HCT116 (cell line): ENCODE measurements around the gene ETFDH. TPM values are rescaled to one million over a fixed set of nuclear protein-coding genes. Genes with fewer than 3 reads are reported as not detected.

Experiments used
- ATAC-seq: fragments of 200-7000 bp; cut with Tn5 transposase; 2 replicates; pipeline ENCODE4 v1.9.1; 2020; ENCODE audit warnings: mild to moderate bottlenecking, moderate library complexity
- Bru-seq: library from RNA; stranded (reverse); fragments of 400-500 nt; gene quantifications from one replicate; lab custom pipeline; 2021; lab: Mats Ljungman, UMichigan
- BruChase-seq, 2 experiments: library from RNA; stranded (reverse); fragments of 400-500 nt; gene quantifications; one replicate each; lab custom pipeline; 2021; lab: Mats Ljungman, UMichigan
- BruUV-seq: library from RNA; stranded (reverse); fragments of 400-500 nt; replicated peaks from 2 replicates; lab custom pipeline; 2021; lab: Mats Ljungman, UMichigan
- CTCF ChIA-PET: fragments of 300-600 bp; sonication (Branson Sonifier 250); formaldehyde crosslinking; loops from one replicate; lab custom pipeline; 2021; ENCODE audit warnings: antibody characterized with exemption; lab: Charles Lee
- POLR2A ChIA-PET: fragments of 300-600, 350-600 bp; sonication (Branson Sonifier 250); formaldehyde crosslinking; loops from one replicate; lab custom pipeline; 2021; ENCODE audit warnings: antibody characterized with exemption; lab: Charles Lee
- RAD21 ChIA-PET, 2 experiments: fragments of 300-600 bp; sonication (Branson Sonifier 250); formaldehyde crosslinking; loops; one replicate each; lab custom pipeline; 2023; ENCODE audit warnings: low total read pairs in 2 of 2; ENCODE audit not compliant: uncharacterized antibody in 2 of 2, unreplicated experiment in 2 of 2, low non-redundant PET in 1 of 2; lab: Charles Lee
- DNase-seq: peaks from one replicate; pipeline ENCODE4 v3.0.0-alpha.2; 2010; ENCODE audit warnings: low read depth, low spot score
- H2AFZ ChIP-seq: fragments of 200-600 bp; shearing (Covaris generic), sonication (generic); 2 replicates; pipeline ENCODE4 v1.6.1; 2017; ENCODE audit warnings: low read depth, mixed run types, mixed read lengths, antibody characterized with exemption, low read length; ENCODE audit not compliant: poor library complexity, severe bottlenecking
- H3K27ac ChIP-seq: 2 replicates; pipeline ENCODE4 v1.5.1; 2012; ENCODE audit warnings: low read depth, low read length
- H3K27me3 ChIP-seq: fragments of 200-600 bp; sonication (generic); 2 replicates; pipeline ENCODE4 v1.6.1; 2016; ENCODE audit warnings: mixed run types, low read length, mixed read lengths; ENCODE audit not compliant: insufficient read depth
- H3K36me3 ChIP-seq, 2 experiments: fragments of 200-500 bp in 1 of 2; fragments of 200-600 bp in 1 of 2; sonication (Bioruptor generic) in 1 of 2; sonication (generic) in 1 of 2; 2 replicates each; pipeline versions ENCODE4 v1.5.1 to v1.6.1; 2014 to 2016; ENCODE audit warnings: low read length in 2 of 2, inconsistent platforms in 1 of 2, mixed read lengths in 1 of 2, mixed run types in 1 of 2; ENCODE audit not compliant: insufficient read depth in 2 of 2, control insufficient read depth in 1 of 2
- H3K4me1 ChIP-seq, 2 experiments: fragments of 200-600 bp in 1 of 2; sonication (generic) in 1 of 2; 2 replicates each; pipeline versions ENCODE4 v1.5.1 to v1.6.1; 2012 to 2017; ENCODE audit warnings: low read length in 2 of 2, inconsistent platforms in 1 of 2, mild to moderate bottlenecking in 1 of 2, mixed read lengths in 1 of 2, mixed run types in 1 of 2, moderate library complexity in 1 of 2; ENCODE audit not compliant: insufficient read depth in 2 of 2, control insufficient read depth in 1 of 2
- H3K4me2 ChIP-seq: fragments of 200-600 bp; sonication (generic); 2 replicates; pipeline ENCODE4 v1.6.1; 2017; ENCODE audit warnings: mixed run types, low read length, mixed read lengths
- H3K4me3 ChIP-seq, 2 experiments: fragments of 200-600 bp in 1 of 2; sonication (generic) in 1 of 2; replicated peaks in 1 of 2; 2 replicates each; pipeline ENCODE4 v1.5.1; 2011 to 2016; ENCODE audit warnings: low read length in 2 of 2, control low read depth in 1 of 2, low read depth in 1 of 2, mild to moderate bottlenecking in 1 of 2, mixed read lengths in 1 of 2, mixed run types in 1 of 2
- H3K79me2 ChIP-seq: fragments of 200-600 bp; sonication (generic); 2 replicates; pipeline ENCODE4 v1.6.1; 2017; ENCODE audit warnings: mild to moderate bottlenecking, mixed run types, low read length, moderate library complexity, mixed read lengths; ENCODE audit not compliant: insufficient read depth
- H3K9ac ChIP-seq: fragments of 200-600 bp; sonication (generic); 2 replicates; pipeline ENCODE4 v1.6.1; 2016; ENCODE audit warnings: low read length, mixed read lengths
- H3K9me2 ChIP-seq: fragments of 200-600 bp; sonication (generic), shearing (Covaris generic); 2 replicates; pipeline ENCODE4 v1.6.1; 2017; ENCODE audit warnings: mixed run types, mild to moderate bottlenecking, moderate library complexity; ENCODE audit not compliant: insufficient read depth
- H3K9me3 ChIP-seq, 2 experiments: fragments of 200-500 bp in 1 of 2; fragments of 200-600 bp in 1 of 2; sonication (Bioruptor generic) in 1 of 2; sonication (generic) in 1 of 2; 2 replicates each; pipeline ENCODE4 v1.6.1; 2014 to 2017; ENCODE audit warnings: low read length in 2 of 2, mixed read lengths in 2 of 2, inconsistent platforms in 1 of 2, low read depth in 1 of 2, mild to moderate bottlenecking in 1 of 2, mixed run types in 1 of 2, moderate library complexity in 1 of 2; ENCODE audit not compliant: control insufficient read depth in 1 of 2, insufficient read depth in 1 of 2
- H4K20me1 ChIP-seq: fragments of 200-600 bp; sonication (generic), shearing (Covaris generic); 2 replicates; pipeline ENCODE4 v1.6.1; 2017; ENCODE audit warnings: mixed run types, mild to moderate bottlenecking, moderate library complexity; ENCODE audit not compliant: insufficient read depth
- ATF3 ChIP-seq: IDR thresholded peaks from 2 replicates; pipeline ENCODE4 v1.6.1; 2012
- CBX3 ChIP-seq: IDR thresholded peaks from 2 replicates; pipeline ENCODE4 v1.6.1; 2012; ENCODE audit warnings: low read depth
- CEBPB ChIP-seq: IDR thresholded peaks from 2 replicates; pipeline ENCODE4 v1.6.1; 2012; ENCODE audit warnings: low read depth
- EGR1 ChIP-seq: IDR thresholded peaks from 2 replicates; pipeline ENCODE4 v1.6.1; 2012; ENCODE audit warnings: low read depth
- ELF1 ChIP-seq: IDR thresholded peaks from 2 replicates; pipeline ENCODE4 v1.6.1; 2012; ENCODE audit warnings: low read depth, borderline replicate concordance
- EZH2 ChIP-seq: fragments of 200-600 bp; sonication (generic); IDR thresholded peaks from 2 replicates; pipeline ENCODE4 v1.6.1; 2017; ENCODE audit warnings: antibody characterized with exemption, mixed run types
- EZH2phosphoT487 ChIP-seq: fragments of 200-600 bp; IDR thresholded peaks from 2 replicates; pipeline ENCODE4 v1.6.1; 2018; ENCODE audit warnings: antibody characterized with exemption, borderline replicate concordance
- FOSL1 ChIP-seq: IDR thresholded peaks from 2 replicates; pipeline ENCODE4 v1.6.1; 2012; ENCODE audit warnings: low read depth
- JUND ChIP-seq: IDR thresholded peaks from 2 replicates; pipeline ENCODE4 v1.6.1; 2012
- MAX ChIP-seq: IDR thresholded peaks from 2 replicates; pipeline ENCODE4 v1.6.1; 2012
- POLR2A ChIP-seq: IDR thresholded peaks from 2 replicates; pipeline ENCODE4 v1.7.0; 2011; ENCODE audit warnings: borderline replicate concordance; ENCODE audit not compliant: insufficient read depth, insufficient read length; ENCODE audit errors: extremely low read depth
- POLR2AphosphoS5 ChIP-seq: IDR thresholded peaks from 2 replicates; pipeline ENCODE4 v1.6.1; 2011; ENCODE audit warnings: mild to moderate bottlenecking, low read depth, low read length, moderate library complexity
- RAD21 ChIP-seq: IDR thresholded peaks from 2 replicates; pipeline ENCODE4 v1.6.1; 2012; ENCODE audit warnings: low read depth, mild to moderate bottlenecking
- REST ChIP-seq: IDR thresholded peaks from 2 replicates; pipeline ENCODE4 v1.6.1; 2012; ENCODE audit warnings: low read depth
- SIN3A ChIP-seq: IDR thresholded peaks from 2 replicates; pipeline ENCODE4 v1.6.1; 2012; ENCODE audit warnings: low read depth
- SRF ChIP-seq: IDR thresholded peaks from 2 replicates; pipeline ENCODE4 v1.6.1; 2012; ENCODE audit warnings: low read depth
- TCF7L2 ChIP-seq: IDR thresholded peaks from 2 replicates; pipeline ENCODE4 v1.7.0; 2011; ENCODE audit warnings: borderline replicate concordance, inconsistent platforms; ENCODE audit not compliant: insufficient read depth, insufficient read length; ENCODE audit errors: extremely low read depth
- YY1 ChIP-seq: IDR thresholded peaks from 2 replicates; pipeline ENCODE4 v1.6.1; 2011; ENCODE audit warnings: low read length, low read depth, moderate library complexity, mild to moderate bottlenecking; ENCODE audit not compliant: insufficient replicate concordance; ENCODE audit errors: extremely low read depth
- ZBTB33 ChIP-seq: IDR thresholded peaks from 2 replicates; pipeline ENCODE4 v1.6.1; 2011; ENCODE audit warnings: mild to moderate bottlenecking, low read length, moderate library complexity; ENCODE audit not compliant: insufficient replicate concordance; ENCODE audit errors: extremely low read depth
- ZFX ChIP-seq: fragments of 450-650 bp; IDR thresholded peaks from 2 replicates; pipeline ENCODE4 v1.6.1; 2017
- intact Hi-C: fragments of 100-400 bp; cut with micrococcal nuclease; formaldehyde crosslinking; loops from 2 replicates; pipeline ENCODE4 v1.10.0; 2022
- long read RNA-seq: library from polyadenylated mRNA; unstranded; transcript quantifications from one replicate; pipeline ENCODE4 v2.0.0, GENCODE V29; 2021; ENCODE audit not compliant: unreplicated experiment
- polyA plus RNA-seq: library from polyadenylated mRNA; unstranded; fragments of >200 nt; gene quantifications from 2 replicates; pipeline ENCODE4 v1.2.1, GENCODE V29; 2012; ENCODE audit warnings: missing spikeins
- total RNA-seq: library from RNA; stranded (reverse); gene quantifications from one replicate; pipeline ENCODE4 v1.2.1, GENCODE V29; 2021; ENCODE audit not compliant: unreplicated experiment

The ETFDH gene
- 22.2 TPM for total RNA-seq
- polyA plus RNA-seq: 8.0 and 8.8 TPM in 2 replicates
- Bru-seq, nascent RNA: percentile 62 among the genes with signal in this experiment
- percentile 66 among the genes with signal in this experiment for BruChase-seq, experiment 1, labeled RNA remaining after a 6-hour chase
- BruChase-seq, experiment 2, labeled RNA remaining after a 2-hour chase: percentile 68 among the genes with signal in this experiment
- long read RNA-seq, transcript ETFDH-206 (13 exons, 3,282 nt): major isoform, 30 of 39 reads
- long read RNA-seq, partial matches to known transcripts: 3 of 39 reads
- long read RNA-seq, other reads (novel, unspliced or antisense): 6 of 39 reads

- Histone ChIP-seq H2AFZ (peak within 1 kb of the TSS; percentile 63), H3K27ac (peak within 1 kb of the TSS; percentile 70), H3K9ac (peak within 1 kb of the TSS; percentile 91), H3K4me2 (peak within 1 kb of the TSS; percentile 86), H3K79me2 (peaks cover 44% of the 10 kb centered on the region), H3K27me3 (no peaks in the 10 kb centered on the region), H3K9me3 (no peaks in the 10 kb centered on the region), H3K4me3 (peak within 1 kb of the TSS; percentile 80 to 86), H3K4me1 (peaks cover 9 to 17% of the 10 kb centered on the region in 2 experiments; a peak in 3 of 4 replicates), H3K9me2 (no peaks in the 10 kb centered on the region), H3K36me3 (peaks cover 0 to 4% of the 10 kb centered on the region in 2 experiments; a peak in 1 of 4 replicates), H4K20me1 (no peaks in the 10 kb centered on the region)
- BruUV-seq: TSS peak; percentile 73
- ATAC-seq: peak; percentile 86
- DNase-seq: peak; percentile 99
- ChIA-PET RAD21 (no interaction called here), POLR2A (no interaction called here), CTCF (no interaction called here)
- intact Hi-C loops: loop anchor here (5.0 kb wide), 2 partner anchors 50 to 775 kb away; partner anchors contain the start of gene PPID
- TF ChIP-seq TCF7L2 (no peak), POLR2A (peak; percentile 2), POLR2AphosphoS5 (no peak; the same call in 1 of the 2 replicates), CBX3 (peak; percentile 92), ZBTB33 (peak; percentile 76), RAD21 (no peak), EGR1 (no peak), ATF3 (peak; percentile 82; the same call in 1 of the 2 replicates), ELF1 (peak; percentile 93), YY1 (peak; percentile 82), SIN3A (peak; percentile 54), EZH2phosphoT487 (no peak), FOSL1 (no peak), CEBPB (peak; percentile 98), EZH2 (no peak), REST (no peak), ZFX (no peak), SRF (peak; percentile 74; the same call in 1 of the 2 replicates), MAX (peak; percentile 82), JUND (no peak)
Measured at GRCh38 chr4:158671915-158672806, at the start of gene ETFDH. TSS of gene ETFDH (plus strand) at chr4:158672296. CDS start at chr4:158672457, 161 bp downstream.
